ENCODE measurements around the gene ST8SIA6.
"Not testable (repeated sequence)": the region's sequence is repeated elsewhere in the genome, so short reads cannot be mapped to it uniquely, and the experiment has no call there.

The ST8SIA6 gene

DNA sequence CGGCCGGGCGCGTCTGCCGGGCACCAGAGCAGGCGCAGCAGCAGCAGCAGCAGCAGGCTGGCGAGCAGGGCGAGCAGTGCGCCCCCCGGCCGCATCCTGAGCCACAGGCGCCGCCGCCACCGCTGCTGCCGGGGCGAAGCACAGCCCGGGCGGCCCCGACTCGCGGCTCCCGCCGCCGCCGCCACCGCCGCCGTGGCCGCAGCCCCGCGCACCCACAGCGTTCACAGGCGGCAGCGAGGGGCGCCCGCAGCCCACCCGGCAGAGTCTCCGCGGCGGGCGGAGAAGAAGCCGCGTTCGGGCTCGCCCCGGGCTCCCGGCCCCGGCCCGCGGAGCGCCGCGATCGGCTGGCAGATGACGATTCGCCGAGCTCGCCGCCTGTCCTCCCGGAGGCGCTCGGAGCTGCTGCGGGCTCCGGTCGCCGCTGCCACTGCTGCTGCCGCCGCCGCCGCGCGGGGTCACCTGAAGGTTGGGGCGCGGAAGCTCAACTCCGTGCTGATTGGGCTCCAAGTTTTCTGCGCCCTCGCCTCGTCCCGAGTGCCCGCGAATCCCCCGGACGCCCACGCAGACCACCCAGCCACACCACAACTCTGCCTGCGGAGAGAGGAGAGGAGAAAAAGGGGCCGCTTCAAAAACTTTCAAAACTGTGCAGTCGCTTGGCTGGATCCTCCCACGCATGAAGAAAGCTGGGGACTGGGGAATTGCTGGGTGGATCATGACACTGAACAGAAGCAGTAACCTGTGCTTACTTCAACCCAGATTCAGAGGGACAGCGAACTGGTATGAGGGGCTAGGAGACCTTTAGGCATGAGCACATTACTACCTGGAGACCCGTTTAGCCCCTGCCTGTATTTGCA, at the start of gene ST8SIA6:
Gene ST8SIA6 (minus strand): TSS at position 435 of the 854 bp plus-strand sequence. CDS start 340 bp downstream, at position 95.
- H3K4me3 ChIP-seq (ENCODE audit: low read depth, low read length) = peak within 1 kb of the TSS; percentile 58
- DNase-seq (ENCODE audit: low read depth, low spot score) = peak; percentile 54
- TF ChIP-seq, protein P1, sequence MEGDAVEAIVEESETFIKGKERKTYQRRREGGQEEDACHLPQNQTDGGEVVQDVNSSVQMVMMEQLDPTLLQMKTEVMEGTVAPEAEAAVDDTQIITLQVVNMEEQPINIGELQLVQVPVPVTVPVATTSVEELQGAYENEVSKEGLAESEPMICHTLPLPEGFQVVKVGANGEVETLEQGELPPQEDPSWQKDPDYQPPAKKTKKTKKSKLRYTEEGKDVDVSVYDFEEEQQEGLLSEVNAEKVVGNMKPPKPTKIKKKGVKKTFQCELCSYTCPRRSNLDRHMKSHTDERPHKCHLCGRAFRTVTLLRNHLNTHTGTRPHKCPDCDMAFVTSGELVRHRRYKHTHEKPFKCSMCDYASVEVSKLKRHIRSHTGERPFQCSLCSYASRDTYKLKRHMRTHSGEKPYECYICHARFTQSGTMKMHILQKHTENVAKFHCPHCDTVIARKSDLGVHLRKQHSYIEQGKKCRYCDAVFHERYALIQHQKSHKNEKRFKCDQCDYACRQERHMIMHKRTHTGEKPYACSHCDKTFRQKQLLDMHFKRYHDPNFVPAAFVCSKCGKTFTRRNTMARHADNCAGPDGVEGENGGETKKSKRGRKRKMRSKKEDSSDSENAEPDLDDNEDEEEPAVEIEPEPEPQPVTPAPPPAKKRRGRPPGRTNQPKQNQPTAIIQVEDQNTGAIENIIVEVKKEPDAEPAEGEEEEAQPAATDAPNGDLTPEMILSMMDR (IDR thresholded peaks at IDR 0.05; ENCODE audit: low read depth, low read length) = no peak
- in situ Hi-C loops (cut with HindIII; ENCODE audit: low sequenced_read_pairs) = no loop called here

GRCh38 chr10:17503795-17504194, 49.4 kb upstream of the ST8SIA6 start:
- H3K4me3 ChIP-seq (ENCODE audit: low read depth, low read length) = no peak overlapping the region
- TF ChIP-seq, protein P1 (IDR thresholded peaks at IDR 0.05; ENCODE audit: low read depth, low read length) = no peak
- in situ Hi-C loops (cut with HindIII; ENCODE audit: low sequenced_read_pairs) = no loop called here
- no peak for DNase-seq (ENCODE audit: low read depth, low spot score)

DNA sequence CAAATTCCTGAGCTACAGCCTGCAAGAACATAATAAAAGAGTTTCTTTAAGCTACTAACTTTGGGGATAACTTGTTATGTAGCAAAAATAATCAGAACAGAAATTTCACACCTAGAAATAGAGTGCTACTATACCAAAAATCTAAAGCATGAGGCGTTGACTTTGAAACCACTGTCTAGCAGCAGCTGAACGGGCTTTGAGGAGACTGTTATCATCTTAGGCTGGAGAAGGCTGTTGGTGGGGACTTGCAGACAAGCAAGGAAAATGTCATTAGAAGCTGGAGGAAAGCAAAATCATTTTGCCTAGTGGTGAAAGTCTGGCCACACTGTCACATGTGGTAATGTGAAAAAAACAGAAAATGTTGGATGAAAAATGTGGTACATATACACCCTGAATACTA, 48.4 kb upstream of the ST8SIA6 start:
- in situ Hi-C loops (cut with HindIII; ENCODE audit: low sequenced_read_pairs) = no loop called here

DNA sequence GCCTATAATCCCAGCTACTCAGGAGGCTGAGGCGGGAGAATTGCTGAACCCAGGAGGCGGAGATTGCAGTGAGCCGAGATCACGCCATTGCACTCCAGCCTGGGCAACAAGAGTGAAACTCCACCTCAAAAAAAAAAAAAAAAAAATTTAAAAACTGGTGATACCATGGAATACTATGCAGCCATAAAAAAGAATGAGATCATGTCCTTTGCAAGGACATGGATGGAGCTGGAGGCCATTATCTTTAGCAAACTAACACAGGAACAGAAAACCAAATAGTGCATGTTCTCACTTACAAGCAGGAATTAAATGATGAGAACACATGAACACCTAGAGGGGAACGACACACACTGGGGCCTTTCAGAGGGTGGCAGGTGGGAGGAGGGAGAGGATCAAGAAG, 44.6 kb upstream of the ST8SIA6 start:
- H3K4me3 ChIP-seq (ENCODE audit: low read depth, low read length); in situ Hi-C loops (cut with HindIII; ENCODE audit: low sequenced_read_pairs); DNase-seq (ENCODE audit: low read depth, low spot score): not testable (repeated sequence)

More for the DNA sequence above, 48.4 kb upstream of the ST8SIA6 start:
- no peak for DNase-seq (ENCODE audit: low read depth, low spot score)
- H3K4me3 ChIP-seq (ENCODE audit: low read depth, low read length) = no peak overlapping the region
- TF ChIP-seq, protein P1 (IDR thresholded peaks at IDR 0.05; ENCODE audit: low read depth, low read length) = no peak

- in situ Hi-C loops (cut with HindIII; ENCODE audit: low sequenced_read_pairs) = no loop called here
- TF ChIP-seq, protein P1 (IDR thresholded peaks at IDR 0.05; ENCODE audit: low read depth, low read length) = no peak
- DNase-seq (ENCODE audit: low read depth, low spot score) = no peak
- H3K4me3 ChIP-seq (ENCODE audit: low read depth, low read length) = no peak overlapping the region
Observed at GRCh38 chr10:17497446-17498030, 43.1 kb upstream of the ST8SIA6 start.

GRCh38 chr10:17494626-17495260, 40.3 kb upstream of the ST8SIA6 start:
- TF ChIP-seq, protein P1 (IDR thresholded peaks at IDR 0.05; ENCODE audit: low read depth, low read length) = no peak
- DNase-seq (ENCODE audit: low read depth, low spot score) = no peak
- no peak overlapping the region for H3K4me3 ChIP-seq (ENCODE audit: low read depth, low read length)
- in situ Hi-C loops (cut with HindIII; ENCODE audit: low sequenced_read_pairs) = no loop called here
